Left colon (tissue), 2 donors: ENCODE measurements around the gene CATSPERZ. TPM values are rescaled to one million over a fixed set of nuclear protein-coding genes. Genes with fewer than 3 reads are reported as not detected.
A peak's percentile ranks its signal among the peaks of the same experiment; 100 is the strongest.

ENCODE experiments used
- ATAC-seq: fragments of 200-7000 bp; cut with Tn5 transposase; one replicate; pipeline ENCODE4 v1.9.1; 2020; ENCODE audit warnings: mild to moderate bottlenecking, moderate library complexity
- DNase-seq, 2 donors: peaks; one replicate each; pipeline ENCODE4 v3.0.0-alpha.2; 2020
- intact Hi-C, 2 donors: fragments of 100-400 bp; cut with DNase I in 1 of 2; cut with micrococcal nuclease in 1 of 2; formaldehyde crosslinking; loops; one replicate each; pipeline versions ENCODE4 v1.11.2 to v1.14.0; 2022; cut with DNase I, micrococcal nuclease
- total RNA-seq, 2 donors: library from RNA; stranded (reverse); fragmentation: NEBNext Ultra II Directional; extraction: Animal tissue kit (Norgen Biotek cat#: 25700); gene quantifications; one replicate each; pipeline ENCODE4 v1.2.1, GENCODE V29; 2021
- donor health status: DM: no; HTN: no; CAD: no.
- donor health status: DM: yes; HTN: yes; CAD: no.

The CATSPERZ gene
- total RNA-seq, 2 donors from 2014 or later = 0.43 to 0.98 TPM

DNA sequence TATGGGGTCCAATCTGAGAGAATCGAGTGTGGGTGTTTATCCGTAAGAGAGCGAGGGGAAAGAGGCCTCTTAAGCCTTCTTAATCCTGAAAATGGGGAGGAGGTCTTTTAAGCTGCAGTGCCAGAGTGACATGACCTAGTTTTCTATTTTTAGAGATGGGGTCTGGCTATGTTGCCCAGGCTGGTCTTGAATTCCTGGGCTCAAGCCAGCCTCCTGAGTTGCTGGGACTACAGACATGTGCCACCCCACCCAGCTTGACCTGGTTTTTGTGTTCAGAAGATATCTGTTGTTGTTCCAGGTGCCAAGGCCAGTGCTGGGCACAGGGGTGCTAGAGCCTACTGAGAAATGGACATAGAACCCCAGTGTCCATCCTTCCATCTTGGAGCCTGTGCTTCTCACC is 17.1 kb upstream of the CATSPERZ start:
- DNase-seq (no peak), ATAC-seq (no peak)
- intact Hi-C loops = loop anchor here in 1 of 2 donors (10.0 kb wide), 1 partner anchor 78 kb away; the partner anchor contains the start of gene FERMT3

DNA sequence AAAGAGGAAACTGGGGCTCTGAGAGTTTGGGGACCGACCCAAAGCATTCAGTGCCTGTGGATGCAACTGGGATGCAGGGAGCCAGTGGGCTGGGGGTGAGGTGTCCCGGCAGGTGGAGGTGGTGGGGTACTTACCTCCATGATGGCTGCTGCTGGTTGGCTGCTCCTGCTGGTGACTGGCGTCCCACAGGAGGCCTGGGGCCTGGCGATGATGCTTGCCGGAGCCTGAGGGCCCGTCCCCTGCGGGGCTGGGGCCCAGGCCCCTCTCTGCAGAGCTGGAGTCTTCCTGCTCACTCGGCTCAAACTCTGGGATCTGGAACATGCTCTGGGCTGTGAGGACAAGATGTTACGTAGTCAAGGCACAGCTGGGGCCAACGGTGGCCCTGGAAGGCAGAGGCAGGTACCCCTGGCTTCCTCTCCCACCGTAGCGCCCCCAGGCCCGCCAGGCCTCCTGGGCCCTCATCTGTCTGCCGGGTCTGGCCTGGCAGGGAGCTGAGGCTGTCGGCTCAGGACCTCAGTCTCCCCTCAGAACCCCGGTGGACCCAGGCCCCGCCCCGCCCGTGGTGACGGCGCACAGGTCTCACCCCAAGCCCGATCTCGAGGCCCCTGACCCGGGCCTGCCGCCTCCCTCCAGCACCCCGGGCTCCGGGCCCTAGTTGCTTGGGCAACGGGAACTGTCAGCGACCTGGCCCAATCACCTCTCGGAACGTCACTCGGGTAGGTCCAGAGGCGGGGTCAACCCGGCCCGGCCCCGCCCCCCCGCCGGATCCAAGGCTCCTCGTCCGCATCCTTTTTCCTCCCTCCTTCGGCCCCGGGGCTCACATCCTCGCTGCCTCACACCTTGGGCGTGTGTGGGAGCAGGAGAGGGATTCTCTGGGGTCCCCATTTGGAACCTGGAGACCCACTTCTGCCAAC is 15.9 kb upstream of the CATSPERZ start, which contains the start of gene BAD:
BAD (minus strand) TSS at position 618 of the 914 bp plus-strand sequence; CDS start at position 321, 297 bp downstream.
- ATAC-seq (peak; percentile 85), DNase-seq (peak; percentile 96)

GRCh38 chr11:64284962-64285884 is 14.9 kb upstream of the CATSPERZ start, which contains the start of gene GPR137:
TSS of gene GPR137 (plus strand) at chr11:64285848. CDS start at chr11:64286525, 677 bp downstream.
- DNase-seq (peak; percentile 86 to 90), ATAC-seq (peak; percentile 68)
- intact Hi-C loops = loop anchor here in 1 of 2 donors (10.0 kb wide), 1 partner anchor 80 kb away; the partner anchor contains the start of gene FERMT3

More for the DNA sequence above, 15.9 kb upstream of the CATSPERZ start, which contains the start of gene BAD:
- intact Hi-C loops = loop anchor here in 1 of 2 donors (10.0 kb wide), 1 partner anchor 80 kb away; the partner anchor contains the start of gene FERMT3

GRCh38 chr11:64285885-64286800 is 14.0 kb upstream of the CATSPERZ start:
- peak in 1 of 2 donors; percentile 59 for DNase-seq
- peak; percentile 26 for ATAC-seq

GRCh38 chr11:64286801-64287159 is 13.4 kb upstream of the CATSPERZ start:
- ATAC-seq (no peak), DNase-seq (no peak)
- intact Hi-C loops = loop anchor here in 1 of 2 donors (10.0 kb wide), 1 partner anchor 82 kb away; the partner anchor contains the start of gene FERMT3

More at GRCh38 chr11:64285885-64286800, 14.0 kb upstream of the CATSPERZ start:
- intact Hi-C loops = loop anchor here in 1 of 2 donors (10.0 kb wide), 1 partner anchor 81 kb away; the partner anchor contains the start of gene FERMT3

GRCh38 chr11:64287676-64288352 is 12.3 kb upstream of the CATSPERZ start:
- ATAC-seq = no peak
- DNase-seq = peak in 1 of 2 donors; percentile 26

GRCh38 chr11:64288353-64288750 is 11.8 kb upstream of the CATSPERZ start:
- intact Hi-C loops = loop anchor here in 1 of 2 donors (10.0 kb wide), 1 partner anchor 84 kb away; the partner anchor contains the start of gene FERMT3
- ATAC-seq = no peak
- DNase-seq = no peak

More at GRCh38 chr11:64287676-64288352, 12.3 kb upstream of the CATSPERZ start:
- intact Hi-C loops = loop anchor here in 1 of 2 donors (10.0 kb wide), 1 partner anchor 83 kb away; the partner anchor contains the start of gene FERMT3

GRCh38 chr11:64289002-64289564 is 11.1 kb upstream of the CATSPERZ start:
- intact Hi-C loops = loop anchor here in 1 of 2 donors (10.0 kb wide), 1 partner anchor 84 kb away; the partner anchor contains the start of gene FERMT3
- DNase-seq = no peak
- no peak for ATAC-seq

DNA sequence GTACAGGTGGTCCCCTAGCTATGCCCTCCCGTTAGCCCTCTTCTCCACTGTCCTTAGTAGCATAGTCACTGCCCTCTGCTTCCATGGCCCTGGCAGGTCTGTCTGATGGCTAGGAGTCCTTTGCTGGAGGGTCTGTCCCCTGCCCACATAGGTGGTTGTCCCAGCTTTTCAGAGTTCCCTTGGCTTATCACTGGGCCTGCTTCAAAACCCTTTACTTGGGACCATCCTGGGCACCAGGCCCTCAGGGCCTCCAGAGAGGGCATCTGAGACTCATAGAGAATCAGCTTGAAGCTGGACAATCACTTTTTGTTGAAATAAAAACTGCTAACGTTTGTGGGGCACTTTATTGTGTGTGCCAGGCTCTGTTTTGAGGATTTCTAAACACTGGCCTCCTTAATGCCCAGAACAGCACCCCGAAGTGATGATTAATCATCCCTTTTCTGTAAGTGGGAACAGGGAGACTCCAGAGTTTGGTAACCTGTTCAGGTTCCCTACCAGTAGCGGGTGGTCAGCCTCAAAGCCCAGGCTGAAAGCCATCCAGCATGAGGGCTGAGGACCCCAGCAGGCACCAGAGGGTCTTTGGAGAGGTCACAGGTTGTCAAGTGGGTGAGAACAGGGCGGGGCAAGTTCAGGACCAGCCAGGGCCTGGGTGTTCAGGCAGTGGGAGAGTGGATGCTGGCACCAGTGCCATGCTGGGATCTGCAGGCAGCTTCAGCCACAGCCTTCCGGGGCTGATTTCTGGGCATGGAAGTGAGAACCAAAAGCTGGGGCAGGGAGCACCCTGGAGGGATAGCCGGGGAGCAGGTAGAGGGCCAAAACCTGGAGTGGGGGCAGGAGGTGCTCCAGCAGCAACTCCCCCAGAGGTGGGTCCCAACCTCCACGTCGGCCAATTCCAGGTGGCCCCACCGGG is 9.6 kb upstream of the CATSPERZ start:
- ATAC-seq = no peak
- intact Hi-C loops = no loop called here
- no peak for DNase-seq

GRCh38 chr11:64291262-64291751 is 8.9 kb upstream of the CATSPERZ start, which contains the start of gene KCNK4:
TSS of gene KCNK4 (plus strand) at chr11:64291302. CDS start at chr11:64293019, 1,717 bp downstream.
- DNase-seq (no peak), ATAC-seq (no peak)
- intact Hi-C loops = no loop called here

GRCh38 chr11:64291752-64292459 is 8.3 kb upstream of the CATSPERZ start:
- no peak for DNase-seq
- peak; percentile 15 for ATAC-seq
- intact Hi-C loops = no loop called here

DNA sequence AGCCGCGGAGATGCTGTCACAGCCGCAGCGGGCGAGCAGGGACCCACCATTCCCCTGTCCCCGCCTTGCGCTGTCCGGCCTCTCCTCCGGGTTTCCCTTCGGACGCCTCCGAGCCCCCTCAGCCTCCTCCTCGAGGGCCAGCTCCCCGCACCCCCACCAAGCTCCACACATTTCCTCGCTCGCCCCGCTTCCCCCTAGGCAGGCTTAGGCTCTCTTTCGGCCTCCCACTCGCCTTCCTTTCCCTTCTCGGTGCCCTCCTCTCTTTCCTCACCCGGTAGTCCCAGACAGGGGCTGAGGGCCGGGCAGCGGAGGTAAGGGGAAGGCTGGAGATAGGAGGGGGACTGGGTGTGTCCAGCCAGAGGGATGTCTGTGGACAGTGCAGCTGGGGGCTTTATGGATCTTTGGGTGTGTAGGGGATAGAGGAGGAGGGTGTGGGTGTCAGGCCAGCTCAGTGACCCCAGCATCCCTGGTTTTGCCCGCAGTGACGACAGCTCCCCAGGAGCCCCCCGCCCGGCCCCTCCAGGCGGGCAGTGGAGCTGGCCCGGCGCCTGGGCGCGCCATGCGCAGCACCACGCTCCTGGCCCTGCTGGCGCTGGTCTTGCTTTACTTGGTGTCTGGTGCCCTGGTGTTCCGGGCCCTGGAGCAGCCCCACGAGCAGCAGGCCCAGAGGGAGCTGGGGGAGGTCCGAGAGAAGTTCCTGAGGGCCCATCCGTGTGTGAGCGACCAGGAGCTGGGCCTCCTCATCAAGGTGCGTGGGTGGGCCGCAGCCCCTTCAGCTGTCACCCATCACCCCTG is 7.5 kb upstream of the CATSPERZ start:
- ATAC-seq (no peak), DNase-seq (no peak)
- intact Hi-C loops = no loop called here

DNA sequence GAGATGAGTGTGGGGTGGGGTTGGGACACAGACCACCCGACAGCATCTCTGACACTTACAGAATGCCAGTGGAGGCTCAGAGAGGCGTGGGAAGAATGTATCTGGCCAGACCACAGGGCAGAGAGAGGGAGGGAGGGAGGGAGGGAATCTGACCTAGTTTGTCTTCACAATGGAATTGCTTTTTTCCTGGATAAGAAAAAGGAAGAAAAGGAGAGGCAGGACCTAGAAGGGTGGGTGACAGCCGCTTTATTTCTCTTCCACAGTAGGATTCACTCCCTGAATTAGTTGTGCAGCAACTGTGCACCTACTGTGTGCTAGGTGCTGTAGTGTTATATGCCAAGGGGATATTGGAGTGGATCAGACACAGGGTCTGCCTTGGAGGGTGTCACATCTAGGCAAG is 5.4 kb upstream of the CATSPERZ start:
- intact Hi-C loops = no loop called here
- no peak for ATAC-seq
- no peak for DNase-seq

- intact Hi-C loops = no loop called here
- ATAC-seq (no peak), DNase-seq (no peak)
Observed at GRCh38 chr11:64295760-64296159, 4.4 kb upstream of the CATSPERZ start.
